HL-60 (cell line): ENCODE measurements around the gene CPSF4.
"Not testable (repeated sequence)": the region's sequence is repeated elsewhere in the genome, so short reads cannot be mapped to it uniquely, and the experiment has no call there.

Experiments
- DNase-seq, 2 experiments: peaks; one replicate each; pipeline ENCODE4 v3.0.0-alpha.2; 2010 to 2020; ENCODE audit warnings: low read depth in 1 of 2, low spot score in 1 of 2
- H3K27ac ChIP-seq: fragments of 250-450 bp; sonication (Bioruptor Pico); replicated peaks from 2 replicates; pipeline ENCODE4 v1.5.1; 2020; ENCODE audit warnings: mild to moderate bottlenecking, moderate library complexity
- H3K27me3 ChIP-seq: fragments of 250-450 bp; sonication (Bioruptor Pico); 2 replicates; pipeline ENCODE4 v1.5.1; 2021; ENCODE audit warnings: mild to moderate bottlenecking, moderate library complexity; ENCODE audit not compliant: insufficient read depth, poor library complexity, severe bottlenecking
- H3K4me3 ChIP-seq: replicated peaks from 2 replicates; pipeline ENCODE4 v1.5.1; 2011; ENCODE audit warnings: mild to moderate bottlenecking, control low read depth, low read length; ENCODE audit not compliant: insufficient read depth
- CTCF ChIP-seq: IDR thresholded peaks from one replicate; pipeline ENCODE4 v1.5.1; 2011; ENCODE audit warnings: low read length, control low read depth, inconsistent platforms; ENCODE audit not compliant: insufficient read depth
- GABPA ChIP-seq: IDR thresholded peaks from 2 replicates; pipeline ENCODE4 v1.6.1; 2012; ENCODE audit warnings: low read depth
- POLR2AphosphoS5 ChIP-seq: IDR thresholded peaks from 2 replicates; pipeline ENCODE4 v1.6.1; 2012; ENCODE audit warnings: low read depth
- REST ChIP-seq: IDR thresholded peaks from 2 replicates; pipeline ENCODE4 v1.6.1; 2012; ENCODE audit warnings: low read depth; ENCODE audit not compliant: insufficient replicate concordance
- SPI1 ChIP-seq: IDR thresholded peaks from 2 replicates; pipeline ENCODE4 v1.6.1; 2012; ENCODE audit warnings: low read depth, mild to moderate bottlenecking, borderline replicate concordance

CPSF4 gene

GRCh38 chr7:99424932-99425730 lies 13.6 kb upstream of the CPSF4 start:
- TF ChIP-seq REST (no peak), CTCF (no peak), POLR2AphosphoS5 (no peak), GABPA (no peak), SPI1 (no peak)
- H3K4me3 ChIP-seq: no peak overlapping the region
- H3K27ac ChIP-seq: no peak overlapping the region
- no peak for DNase-seq
- no peaks in the 10 kb centered on the region for H3K27me3 ChIP-seq

- TF ChIP-seq CTCF (no peak), SPI1 (no peak), REST (no peak), GABPA (no peak), POLR2AphosphoS5 (no peak)
- no peak for DNase-seq
- no peak overlapping the region for H3K27ac ChIP-seq
- H3K27me3 ChIP-seq: no peaks in the 10 kb centered on the region
- H3K4me3 ChIP-seq: no peak overlapping the region
Measured at GRCh38 chr7:99428972-99429566, 9.7 kb upstream of the CPSF4 start.

GRCh38 chr7:99429756-99430155 lies 9.0 kb upstream of the CPSF4 start:
- no peak for TF ChIP-seq POLR2AphosphoS5
- no peak for TF ChIP-seq GABPA
- TF ChIP-seq CTCF: no peak
- TF ChIP-seq SPI1: no peak
- no peak for TF ChIP-seq REST
- Histone ChIP-seq H3K4me3 (no peak overlapping the region), H3K27ac (no peak overlapping the region), H3K27me3 (no peaks in the 10 kb centered on the region)
- no peak for DNase-seq

- not testable (repeated sequence) for H3K27me3 ChIP-seq, DNase-seq, H3K4me3 ChIP-seq, H3K27ac ChIP-seq
Measured at GRCh38 chr7:99431756-99432540, 6.8 kb upstream of the CPSF4 start.
